ENCODE results near the gene NPIPB8.
"Not testable (repeated sequence)": the region's sequence is repeated elsewhere in the genome, so short reads cannot be mapped to it uniquely, and the experiment has no call there.

NPIPB8 gene

GRCh38 chr16:28596115-28596630 lies 41.7 kb upstream of the NPIPB8 start:
- Histone ChIP-seq H3K4me3 (no peak overlapping the region), H3K27ac (peak overlapping the region in 1 of 2 donors; percentile 32)
- TF ChIP-seq CTCF (IDR thresholded peaks at IDR 0.05) = no peak
- DNase-seq (ENCODE audit: low spot score) = no peak

- no peak for TF ChIP-seq CTCF (IDR thresholded peaks at IDR 0.05)
- DNase-seq (ENCODE audit: low spot score) = no peak
- H3K4me3 ChIP-seq = no peak within 1 kb of the TSS
- peak within 1 kb of the TSS in 1 of 2 donors; percentile 32 for H3K27ac ChIP-seq
Measured at GRCh38 chr16:28596840-28597691, 40.8 kb upstream of the NPIPB8 start, which contains the start of gene SULT1A2. TSS of gene SULT1A2 (minus strand) at chr16:28597050. CDS start at chr16:28595930, 1,120 bp downstream.

GRCh38 chr16:28597692-28598261 lies 40.1 kb upstream of the NPIPB8 start:
- no peak overlapping the region for H3K27ac ChIP-seq
- no peak overlapping the region for H3K4me3 ChIP-seq
- DNase-seq (ENCODE audit: low spot score) = no peak
- TF ChIP-seq CTCF (IDR thresholded peaks at IDR 0.05) = no peak

GRCh38 chr16:28599377-28600285 lies 38.2 kb upstream of the NPIPB8 start:
- not testable (repeated sequence) for H3K4me3 ChIP-seq; DNase-seq (ENCODE audit: low spot score); H3K27ac ChIP-seq

GRCh38 chr16:28600965-28601364 lies 36.9 kb upstream of the NPIPB8 start:
- not testable (repeated sequence) for H3K4me3 ChIP-seq; DNase-seq (ENCODE audit: low spot score); H3K27ac ChIP-seq

GRCh38 chr16:28601589-28601988 lies 36.3 kb upstream of the NPIPB8 start:
- H3K4me3 ChIP-seq; H3K27ac ChIP-seq; DNase-seq (ENCODE audit: low spot score): not testable (repeated sequence)

GRCh38 chr16:28602062-28602461 lies 35.8 kb upstream of the NPIPB8 start:
- not testable (repeated sequence) for DNase-seq (ENCODE audit: low spot score); H3K4me3 ChIP-seq

GRCh38 chr16:28602529-28602928 lies 35.3 kb upstream of the NPIPB8 start:
- no peak for DNase-seq (ENCODE audit: low spot score)
- H3K4me3 ChIP-seq = no peak overlapping the region
- TF ChIP-seq CTCF (IDR thresholded peaks at IDR 0.05) = no peak
- H3K27ac ChIP-seq = no peak overlapping the region

More at GRCh38 chr16:28602062-28602461, 35.8 kb upstream of the NPIPB8 start:
- not testable (repeated sequence) for H3K27ac ChIP-seq
